Caco-2 (cell line): ENCODE results near the gene AEN. TPM values are rescaled to one million over a fixed set of nuclear protein-coding genes. Genes with fewer than 3 reads are reported as not detected.
"Not testable (repeated sequence)": the region's sequence is repeated elsewhere in the genome, so short reads cannot be mapped to it uniquely, and the experiment has no call there.

Experiments
- BruUV-seq: library from RNA; stranded (reverse); fragments of 400-500 nt; replicated peaks from 2 replicates; lab custom pipeline; 2021; lab: Mats Ljungman, UMichigan
- CTCF ChIA-PET: fragments of 300-600 bp; sonication (Branson Sonifier 250); formaldehyde crosslinking; loops from one replicate; lab custom pipeline; 2022; ENCODE audit warnings: antibody characterized with exemption; lab: Charles Lee
- POLR2A ChIA-PET: fragments of 300-600 bp; sonication (Branson Sonifier 250); formaldehyde crosslinking; loops from one replicate; lab custom pipeline; 2022; ENCODE audit warnings: antibody characterized with exemption; lab: Charles Lee
- DNase-seq, 2 experiments: peaks; one replicate each; pipeline versions ENCODE4 v3.0.0 to v3.0.0-alpha.2; 2020 to 2022
- H3K27me3 ChIP-seq: replicated peaks from 2 replicates; pipeline ENCODE4 v1.6.0; 2011; ENCODE audit warnings: low read length; ENCODE audit not compliant: control insufficient read depth, insufficient read depth
- H3K36me3 ChIP-seq: 2 replicates; pipeline ENCODE4 v1.5.1; 2011; ENCODE audit warnings: low read length; ENCODE audit not compliant: control insufficient read depth, insufficient read depth
- H3K4me1 ChIP-seq: fragments of 250-450 bp; sonication (Bioruptor Pico); 2 replicates; pipeline ENCODE4 v1.5.1; 2020; ENCODE audit warnings: mild to moderate bottlenecking
- H3K4me3 ChIP-seq: 2 replicates; pipeline ENCODE4 v1.5.1; 2011; ENCODE audit warnings: low read depth, mild to moderate bottlenecking, control low read depth, low read length
- H3K9me3 ChIP-seq: fragments of 250-450 bp; sonication (Bioruptor Pico); 2 replicates; pipeline ENCODE4 v1.5.1; 2020; ENCODE audit warnings: mild to moderate bottlenecking, moderate library complexity
- H3K27ac Mint-ChIP-seq: one replicate; pipeline ENCODE4 v1.8.0; 2022; ENCODE audit warnings: mixed read lengths; ENCODE audit not compliant: unreplicated experiment
- H3K27me3 Mint-ChIP-seq: one replicate; pipeline ENCODE4 v1.8.0; 2022; ENCODE audit warnings: mixed read lengths; ENCODE audit not compliant: insufficient read depth, unreplicated experiment
- H3K36me3 Mint-ChIP-seq: one replicate; pipeline ENCODE4 v1.8.0; 2022; ENCODE audit warnings: mild to moderate bottlenecking, mixed read lengths; ENCODE audit not compliant: insufficient read depth, unreplicated experiment
- H3K4me1 Mint-ChIP-seq: one replicate; pipeline ENCODE4 v1.8.0; 2022; ENCODE audit warnings: low read depth, mixed read lengths; ENCODE audit not compliant: unreplicated experiment
- H3K4me3 Mint-ChIP-seq: one replicate; pipeline ENCODE4 v1.8.0; 2022; ENCODE audit warnings: mild to moderate bottlenecking, moderate library complexity, mixed read lengths; ENCODE audit not compliant: unreplicated experiment
- H3K9me3 Mint-ChIP-seq: one replicate; pipeline ENCODE4 v1.8.0; 2022; ENCODE audit warnings: mixed read lengths; ENCODE audit not compliant: unreplicated experiment
- CTCF ChIP-seq, 2 experiments: fragments of 200-600 bp in 1 of 2; IDR thresholded peaks; 1 replicate in 1 of 2; 2 replicates in 1 of 2; pipeline versions ENCODE4 v1.5.1 to v1.8.0; 2011 to 2022; ENCODE audit warnings: antibody characterized with exemption in 1 of 2, control low read depth in 1 of 2, inconsistent platforms in 1 of 2, low read depth in 1 of 2, low read length in 1 of 2, mild to moderate bottlenecking in 1 of 2, moderate library complexity in 1 of 2; ENCODE audit not compliant: insufficient read depth in 1 of 2, severe bottlenecking in 1 of 2, unreplicated experiment in 1 of 2
- intact Hi-C: fragments of 100-400 bp; cut with micrococcal nuclease; formaldehyde crosslinking; loops from one replicate; pipeline ENCODE4 v1.10.0; 2022; ENCODE audit not compliant: unreplicated experiment
- total RNA-seq: library from RNA; stranded (reverse); gene quantifications from 2 replicates; pipeline ENCODE4 v1.2.3, GENCODE V29; 2022

The AEN gene
- total RNA-seq, 1 experiment from 2014 or later, result 33.2 TPM

DNA sequence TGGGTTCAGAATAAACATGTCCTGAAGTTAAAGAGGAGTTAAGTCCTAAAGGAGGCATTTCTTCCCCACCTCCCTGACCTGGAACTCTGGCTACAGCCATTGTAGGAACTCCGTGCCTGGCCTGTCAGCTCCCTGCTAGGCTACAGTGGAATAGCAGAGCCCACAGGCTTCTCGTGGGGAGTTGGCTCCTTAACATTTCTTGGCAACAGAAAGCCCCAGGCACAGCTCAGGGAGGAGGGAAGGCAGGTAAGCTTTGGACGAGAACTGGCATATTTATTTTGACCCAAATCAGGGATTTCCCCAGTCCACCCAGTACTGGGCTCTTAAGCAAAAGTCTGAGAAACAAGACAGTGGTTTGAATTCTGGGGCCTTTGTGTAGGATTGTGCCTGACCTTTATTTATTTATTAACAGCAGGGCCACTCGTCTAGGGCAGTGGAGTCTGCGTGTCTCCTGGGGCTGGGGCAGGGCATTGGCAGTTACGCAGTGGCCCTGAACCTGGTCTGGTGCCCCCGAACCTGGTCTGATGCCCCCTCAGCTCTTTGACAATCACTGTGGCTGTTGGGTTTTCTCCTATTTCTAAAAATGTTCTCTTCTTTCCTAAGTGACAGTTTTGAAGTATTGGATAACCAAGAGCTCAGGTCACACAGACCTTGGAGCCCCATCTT is 9.8 kb downstream of the AEN start:
- Mint-ChIP-seq H3K4me1 (no peaks in the 10 kb centered on the region), H3K27me3 (no peaks in the 10 kb centered on the region), H3K36me3 (peaks cover 60% of the 10 kb centered on the region), H3K9me3 (no peaks in the 10 kb centered on the region), H3K4me3 (no peak overlapping the region), H3K27ac (no peak overlapping the region)
- BruUV-seq, result no TSS peak
- no peaks in the 10 kb centered on the region for H3K27me3 ChIP-seq
- DNase-seq, result no peak
- no peak for TF ChIP-seq CTCF (IDR thresholded peaks at IDR 0.05; ENCODE audit: insufficient read depth in 1 of 2, low read depth in 1 of 2, low read length in 1 of 2, severe bottlenecking in 1 of 2, unreplicated experiment in 1 of 2)
- POLR2A ChIA-PET, result interaction anchor here (0.6 kb wide), 1 partner anchor 160 kb away, joined by 3 read pairs; no protein-coding TSS in a partner anchor
- no peaks in the 10 kb centered on the region for H3K9me3 ChIP-seq
- intact Hi-C loops, result no loop called here
- CTCF ChIA-PET, result no interaction called here
- 0 out of 2 replicates have a peak, but pooled peaks cover 1% of the 10 kb centered on the region for H3K4me1 ChIP-seq
- no peak overlapping the region for H3K4me3 ChIP-seq
- H3K36me3 ChIP-seq, result no peaks in the 10 kb centered on the region; the same call in 1 of the 2 replicates

GRCh38 chr15:88631464-88632028 is 10.4 kb downstream of the AEN start:
- DNase-seq, result no peak
- H3K4me1 ChIP-seq, result 0 out of 2 replicates have a peak, but pooled peaks cover 6% of the 10 kb centered on the region
- no peaks in the 10 kb centered on the region for H3K27me3 Mint-ChIP-seq
- no peak for TF ChIP-seq CTCF (IDR thresholded peaks at IDR 0.05; ENCODE audit: insufficient read depth in 1 of 2, low read depth in 1 of 2, low read length in 1 of 2, severe bottlenecking in 1 of 2, unreplicated experiment in 1 of 2)
- H3K27ac Mint-ChIP-seq, result no peak overlapping the region
- H3K4me3 Mint-ChIP-seq, result no peak overlapping the region
- BruUV-seq, result no TSS peak
- H3K36me3 Mint-ChIP-seq, result peaks cover 66% of the 10 kb centered on the region
- ChIA-PET CTCF (no interaction called here), POLR2A (interaction anchor here (0.6 kb wide), 1 partner anchor 160 kb away, joined by 3 read pairs; no protein-coding TSS in a partner anchor)
- H3K36me3 ChIP-seq, result no peaks in the 10 kb centered on the region; the same call in 1 of the 2 replicates
- H3K4me1 Mint-ChIP-seq, result peaks cover 6% of the 10 kb centered on the region
- no peaks in the 10 kb centered on the region for H3K27me3 ChIP-seq
- H3K9me3 Mint-ChIP-seq, result no peaks in the 10 kb centered on the region
- no peaks in the 10 kb centered on the region for H3K9me3 ChIP-seq
- intact Hi-C loops, result no loop called here
- no peak overlapping the region for H3K4me3 ChIP-seq

DNA sequence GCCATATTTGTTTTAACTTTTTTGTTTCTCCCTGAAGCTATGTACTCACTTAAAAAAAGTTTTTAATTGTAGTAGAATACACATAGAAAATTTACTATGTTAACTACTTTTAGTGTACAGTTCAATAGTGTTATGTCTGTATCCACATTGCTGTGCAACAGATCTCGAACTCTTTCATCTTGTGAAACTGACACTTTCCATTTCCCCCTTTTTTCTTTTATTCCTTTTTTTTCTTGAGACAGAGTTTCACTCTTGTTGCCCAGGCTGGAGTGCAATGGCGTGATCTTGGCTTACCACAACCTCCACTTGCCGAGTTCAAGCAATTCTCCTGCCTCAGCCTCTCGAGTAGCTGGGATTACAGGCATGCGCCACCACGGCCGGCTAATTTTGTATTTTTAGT is 11.7 kb downstream of the AEN start:
- CTCF ChIA-PET, H3K9me3 ChIP-seq, POLR2A ChIA-PET, intact Hi-C loops, H3K4me3 ChIP-seq, H3K27ac Mint-ChIP-seq, BruUV-seq, H3K27me3 ChIP-seq, DNase-seq, H3K36me3 ChIP-seq, H3K4me3 Mint-ChIP-seq, H3K27me3 Mint-ChIP-seq, H3K9me3 Mint-ChIP-seq: not testable (repeated sequence)
- peaks cover 59% of the 10 kb centered on the region for H3K36me3 Mint-ChIP-seq
- H3K4me1 ChIP-seq, result peaks cover 16% of the 10 kb centered on the region
- peaks cover 18% of the 10 kb centered on the region for H3K4me1 Mint-ChIP-seq
